Panc1 (cell line): ENCODE measurements around the gene C17orf100. TPM values are rescaled to one million over a fixed set of nuclear protein-coding genes. Genes with fewer than 3 reads are reported as not detected.

Experiments used
- ATAC-seq: fragments of 200-7000 bp; cut with Tn5 transposase; 2 replicates; pipeline ENCODE4 v1.9.1; 2020; ENCODE audit warnings: mild to moderate bottlenecking, moderate library complexity
- BruUV-seq: library from RNA; stranded (reverse); fragments of 400-500 nt; replicated peaks from 2 replicates; lab custom pipeline; 2021; lab: Mats Ljungman, UMichigan
- CTCF ChIA-PET: fragments of 300-600 bp; sonication (Branson Sonifier 250); formaldehyde crosslinking; loops from one replicate; lab custom pipeline; 2022; ENCODE audit warnings: antibody characterized with exemption; lab: Charles Lee
- POLR2A ChIA-PET: fragments of 300-600 bp; sonication (Branson Sonifier 250); formaldehyde crosslinking; loops from one replicate; lab custom pipeline; 2022; ENCODE audit warnings: antibody characterized with exemption; lab: Charles Lee
- DNase-seq: peaks from one replicate; pipeline ENCODE4 v3.0.0-alpha.2; 2010; ENCODE audit warnings: low read depth, low spot score
- H3K27ac ChIP-seq: 2 replicates; pipeline ENCODE4 v1.5.1; 2011; ENCODE audit warnings: mild to moderate bottlenecking, low read length, inconsistent platforms
- H3K27me3 ChIP-seq: fragments of 200-500 bp; sonication (Bioruptor generic); 2 replicates; pipeline ENCODE4 v1.6.0; 2014; ENCODE audit warnings: low read length, inconsistent platforms; ENCODE audit not compliant: control insufficient read depth, insufficient read depth
- H3K36me3 ChIP-seq: fragments of 200-500 bp; sonication (Bioruptor generic); 2 replicates; pipeline ENCODE4 v1.5.1; 2014; ENCODE audit warnings: inconsistent platforms, mild to moderate bottlenecking, low read length, moderate library complexity; ENCODE audit not compliant: control insufficient read depth, insufficient read depth
- H3K4me1 ChIP-seq: 2 replicates; pipeline ENCODE4 v1.5.1; 2011; ENCODE audit warnings: inconsistent platforms, mild to moderate bottlenecking, low read length, moderate library complexity; ENCODE audit not compliant: control insufficient read depth, insufficient read depth
- H3K4me3 ChIP-seq, 2 experiments: 2 replicates each; pipeline ENCODE4 v1.5.1; 2011 to 2012; ENCODE audit warnings: low read depth in 2 of 2, low read length in 2 of 2, mild to moderate bottlenecking in 2 of 2, inconsistent platforms in 1 of 2, moderate library complexity in 1 of 2
- H3K9me3 ChIP-seq: fragments of 200-500 bp; sonication (Bioruptor generic); 2 replicates; pipeline ENCODE4 v1.5.1; 2014; ENCODE audit warnings: low read depth, mild to moderate bottlenecking, inconsistent platforms, low read length, moderate library complexity; ENCODE audit not compliant: control insufficient read depth, insufficient read depth
- CTCF ChIP-seq: fragments of 450-650 bp; IDR thresholded peaks from 2 replicates; pipeline ENCODE4 v1.5.1; 2017; ENCODE audit warnings: mild to moderate bottlenecking
- POLR2AphosphoS5 ChIP-seq: IDR thresholded peaks from 2 replicates; pipeline ENCODE4 v1.6.1; 2012; ENCODE audit warnings: mild to moderate bottlenecking, low read depth, low read length, moderate library complexity
- REST ChIP-seq, 2 experiments: IDR thresholded peaks; 2 replicates each; pipeline ENCODE4 v1.6.1; 2011 to 2012; ENCODE audit warnings: low read depth in 2 of 2, control low read depth in 1 of 2, low read length in 1 of 2, mild to moderate bottlenecking in 1 of 2, moderate library complexity in 1 of 2; ENCODE audit not compliant: insufficient read depth in 1 of 2
- SIN3A ChIP-seq: IDR thresholded peaks from 2 replicates; pipeline ENCODE4 v1.6.1; 2012; ENCODE audit warnings: low read depth, mild to moderate bottlenecking, low read length, moderate library complexity, borderline replicate concordance; ENCODE audit not compliant: insufficient read depth
- TCF7L2 ChIP-seq: IDR thresholded peaks from 2 replicates; pipeline ENCODE4 v1.6.1; 2011; ENCODE audit warnings: mild to moderate bottlenecking, low read depth, low read length, inconsistent platforms
- in situ Hi-C: cut with HindIII; loops from 2 replicates; pipeline ENCODE4 v1.10.0; 2016; ENCODE audit warnings: low sequenced_read_pairs, low pct_unique_long_range_greater_than_20kb
- intact Hi-C: fragments of 100-400 bp; cut with micrococcal nuclease; formaldehyde crosslinking; loops from one replicate; pipeline ENCODE4 v1.10.0; 2022; ENCODE audit not compliant: unreplicated experiment
- total RNA-seq: library from RNA; stranded (reverse); gene quantifications from one replicate; pipeline ENCODE4 v1.2.1, GENCODE V29; 2021; ENCODE audit not compliant: unreplicated experiment

Gene C17orf100
- total RNA-seq, 1 experiment from 2014 or later, result 2.8 TPM

DNA sequence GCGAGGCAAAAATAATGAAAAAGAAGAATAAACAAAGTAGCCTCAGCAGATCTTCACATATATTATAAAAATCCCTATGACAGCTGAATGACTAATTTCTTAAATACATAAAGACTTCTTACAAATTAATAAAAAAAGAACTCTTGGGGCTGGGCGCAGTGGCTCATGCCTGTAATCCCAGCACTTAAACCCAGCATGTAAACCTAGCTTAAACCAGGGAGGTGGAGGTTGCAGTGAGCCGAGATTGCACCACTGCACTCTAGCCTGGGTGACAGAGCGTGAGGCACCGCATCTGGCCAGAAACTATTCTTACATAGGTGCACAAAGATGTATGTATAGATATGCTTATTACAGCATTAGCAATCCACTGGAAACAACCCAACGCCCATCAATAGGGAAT lies 27.7 kb downstream of the C17orf100 start:
- DNase-seq, result no peak
- TF ChIP-seq CTCF (no peak), SIN3A (no peak), TCF7L2 (no peak), POLR2AphosphoS5 (no peak), REST (IDR thresholded peaks at IDR 0.05; ENCODE audit: insufficient read depth in 1 of 2, low read depth in 2 of 2, low read length in 1 of 2) (no peak)
- ChIA-PET CTCF (no interaction called here), POLR2A (no interaction called here)
- no peaks in the 10 kb centered on the region for H3K9me3 ChIP-seq
- intact Hi-C loops, result no loop called here
- H3K27me3 ChIP-seq, result peaks cover 7% of the 10 kb centered on the region
- no peak overlapping the region for H3K4me3 ChIP-seq
- no TSS peak for BruUV-seq
- no peaks in the 10 kb centered on the region for H3K4me1 ChIP-seq
- in situ Hi-C loops, result no loop called here
- H3K36me3 ChIP-seq, result no peaks in the 10 kb centered on the region
- no peak overlapping the region for H3K27ac ChIP-seq
- ATAC-seq, result no peak

GRCh38 chr17:6681176-6681575 lies 29.6 kb downstream of the C17orf100 start:
- ATAC-seq, result no peak
- peaks cover 7% of the 10 kb centered on the region for H3K27me3 ChIP-seq
- no peaks in the 10 kb centered on the region for H3K9me3 ChIP-seq
- DNase-seq, result no peak
- in situ Hi-C loops, result no loop called here
- ChIA-PET CTCF (no interaction called here), POLR2A (no interaction called here)
- no TSS peak for BruUV-seq
- H3K4me1 ChIP-seq, result no peaks in the 10 kb centered on the region
- intact Hi-C loops, result no loop called here
- H3K27ac ChIP-seq, result no peak overlapping the region
- TF ChIP-seq SIN3A (no peak), TCF7L2 (no peak), POLR2AphosphoS5 (no peak), CTCF (no peak), REST (IDR thresholded peaks at IDR 0.05; ENCODE audit: insufficient read depth in 1 of 2, low read depth in 2 of 2, low read length in 1 of 2) (no peak)
- H3K36me3 ChIP-seq, result no peaks in the 10 kb centered on the region
- no peak overlapping the region for H3K4me3 ChIP-seq
